OCI-LY3 (cell line): Measurements from ENCODE around the gene ARL8A.

Experiments
- EZH2phosphoT487 ChIP-seq: fragments of 200-600 bp; shearing (Covaris generic); IDR thresholded peaks from 2 replicates; pipeline ENCODE4 v1.6.1; 2018; ENCODE audit warnings: antibody characterized with exemption, mixed run types, low read depth
- TF ChIP-seq, protein P1 (sequence below): fragments of 200-600, 300-600 bp; sonication (generic); IDR thresholded peaks from 2 replicates; pipeline ENCODE4 v1.5.1; 2014; ENCODE audit warnings: antibody characterized with exemption, low read length, low read depth

GRCh38 chr1:202164271-202165037 lies 19.9 kb upstream of the ARL8A start:
- TF ChIP-seq, protein P1, sequence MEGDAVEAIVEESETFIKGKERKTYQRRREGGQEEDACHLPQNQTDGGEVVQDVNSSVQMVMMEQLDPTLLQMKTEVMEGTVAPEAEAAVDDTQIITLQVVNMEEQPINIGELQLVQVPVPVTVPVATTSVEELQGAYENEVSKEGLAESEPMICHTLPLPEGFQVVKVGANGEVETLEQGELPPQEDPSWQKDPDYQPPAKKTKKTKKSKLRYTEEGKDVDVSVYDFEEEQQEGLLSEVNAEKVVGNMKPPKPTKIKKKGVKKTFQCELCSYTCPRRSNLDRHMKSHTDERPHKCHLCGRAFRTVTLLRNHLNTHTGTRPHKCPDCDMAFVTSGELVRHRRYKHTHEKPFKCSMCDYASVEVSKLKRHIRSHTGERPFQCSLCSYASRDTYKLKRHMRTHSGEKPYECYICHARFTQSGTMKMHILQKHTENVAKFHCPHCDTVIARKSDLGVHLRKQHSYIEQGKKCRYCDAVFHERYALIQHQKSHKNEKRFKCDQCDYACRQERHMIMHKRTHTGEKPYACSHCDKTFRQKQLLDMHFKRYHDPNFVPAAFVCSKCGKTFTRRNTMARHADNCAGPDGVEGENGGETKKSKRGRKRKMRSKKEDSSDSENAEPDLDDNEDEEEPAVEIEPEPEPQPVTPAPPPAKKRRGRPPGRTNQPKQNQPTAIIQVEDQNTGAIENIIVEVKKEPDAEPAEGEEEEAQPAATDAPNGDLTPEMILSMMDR, result no peak
- TF ChIP-seq EZH2phosphoT487, result no peak
